Fibroblast of pulmonary artery (primary cell): Measurements from ENCODE around the gene POU4F2.
"Not testable (repeated sequence)": the region's sequence is repeated elsewhere in the genome, so short reads cannot be mapped to it uniquely, and the experiment has no call there.

Experiments used
- DNase-seq: peaks from one replicate; pipeline ENCODE4 v3.0.0-alpha.2; 2010; ENCODE audit warnings: low read depth
- H3K4me3 ChIP-seq: replicated peaks from 2 replicates; pipeline ENCODE4 v1.5.1; 2011; ENCODE audit warnings: low read depth, mild to moderate bottlenecking, control low read depth, low read length, moderate library complexity
- CTCF ChIP-seq: IDR thresholded peaks from 2 replicates; pipeline ENCODE4 v1.5.1; 2011; ENCODE audit warnings: mild to moderate bottlenecking, control low read depth, low read length, inconsistent platforms; ENCODE audit errors: missing control alignments

The POU4F2 gene

GRCh38 chr4:146650034-146650433 is 11.3 kb downstream of the POU4F2 start:
- no peak overlapping the region for H3K4me3 ChIP-seq
- no peak for TF ChIP-seq CTCF
- DNase-seq, result no peak

- peak; percentile 25 for DNase-seq
- no peak for TF ChIP-seq CTCF
- H3K4me3 ChIP-seq, result peak overlapping the region; percentile 47
These were observed 16.2 kb downstream of the POU4F2 start for GRCh38 chr4:146654687-146655520.

- no peak for DNase-seq
- H3K4me3 ChIP-seq, result peak overlapping the region; percentile 47
These were observed 16.8 kb downstream of the POU4F2 start for GRCh38 chr4:146655521-146655856.

GRCh38 chr4:146661367-146661766 is 22.7 kb downstream of the POU4F2 start:
- no peak for TF ChIP-seq CTCF
- no peak overlapping the region for H3K4me3 ChIP-seq
- no peak for DNase-seq

More at GRCh38 chr4:146655521-146655856, 16.8 kb downstream of the POU4F2 start:
- no peak for TF ChIP-seq CTCF

- H3K4me3 ChIP-seq, DNase-seq: not testable (repeated sequence)
These were observed 25.2 kb downstream of the POU4F2 start for GRCh38 chr4:146663968-146664311.

GRCh38 chr4:146674829-146675570 is 36.3 kb downstream of the POU4F2 start:
- no peak overlapping the region for H3K4me3 ChIP-seq
- no peak for DNase-seq
- TF ChIP-seq CTCF, result no peak
